Measurements from ENCODE around the gene PERM1. TPM values are rescaled to one million over a fixed set of nuclear protein-coding genes. Genes with fewer than 3 reads are reported as not detected.
A peak's percentile ranks its signal among the peaks of the same experiment; 100 is the strongest.

The PERM1 gene
- total RNA-seq, 1 experiment from 2014 or later, result 0.18 TPM

- Mint-ChIP-seq H3K4me1 (ENCODE audit: low read depth, unreplicated experiment) (no peaks in the 10 kb centered on the region), H3K4me3 (ENCODE audit: unreplicated experiment) (no peak overlapping the region), H3K27ac (ENCODE audit: unreplicated experiment) (no peak overlapping the region), H3K27me3 (ENCODE audit: insufficient read depth, unreplicated experiment) (peaks cover 3% of the 10 kb centered on the region), H3K9me3 (ENCODE audit: unreplicated experiment) (no peaks in the 10 kb centered on the region), H3K36me3 (ENCODE audit: insufficient read depth, unreplicated experiment) (peaks cover 28% of the 10 kb centered on the region)
- no TSS peak for BruUV-seq (replicated peaks)
- H3K36me3 ChIP-seq (ENCODE audit: control insufficient read depth, insufficient read depth, low read length), result no peaks in the 10 kb centered on the region; the same call in 1 of the 2 replicates
- DNase-seq, result no peak
- peaks cover 4% of the 10 kb centered on the region; the same call in 1 of the 2 replicates for H3K27me3 ChIP-seq (replicated peaks; ENCODE audit: control insufficient read depth, insufficient read depth, low read length)
- no peaks in the 10 kb centered on the region for H3K9me3 ChIP-seq
- peaks cover 20% of the 10 kb centered on the region for H3K4me1 ChIP-seq
- peak overlapping the region; percentile 31 for H3K4me3 ChIP-seq (ENCODE audit: low read depth, low read length)
- intact Hi-C loops (cut with micrococcal nuclease; ENCODE audit: unreplicated experiment), result no loop called here
- POLR2A ChIA-PET, result no interaction called here
- TF ChIP-seq CTCF (IDR thresholded peaks at IDR 0.05; ENCODE audit: insufficient read depth in 1 of 2, low read depth in 1 of 2, low read length in 1 of 2, severe bottlenecking in 1 of 2, unreplicated experiment in 1 of 2), result no peak
- CTCF ChIA-PET, result interaction anchor here (0.5 to 1.4 kb wide), 5 partner anchors 9 to 428 kb away, joined by 3 to 4 read pairs (median 4); no protein-coding TSS in a partner anchor
These were observed 39.5 kb downstream of the PERM1 start for GRCh38 chr1:942411-942821.

- ChIA-PET CTCF (interaction anchor here (0.6 to 1.4 kb wide), 3 partner anchors 8 to 429 kb away, joined by 3 to 4 read pairs (median 4); no protein-coding TSS in a partner anchor), POLR2A (no interaction called here)
- peaks cover 20% of the 10 kb centered on the region for H3K4me1 ChIP-seq
- no peaks in the 10 kb centered on the region for H3K9me3 ChIP-seq
- TF ChIP-seq CTCF (IDR thresholded peaks at IDR 0.05; ENCODE audit: insufficient read depth in 1 of 2, low read depth in 1 of 2, low read length in 1 of 2, severe bottlenecking in 1 of 2, unreplicated experiment in 1 of 2), result no peak
- Mint-ChIP-seq H3K36me3 (ENCODE audit: insufficient read depth, unreplicated experiment) (peaks cover 28% of the 10 kb centered on the region), H3K4me1 (ENCODE audit: low read depth, unreplicated experiment) (no peaks in the 10 kb centered on the region), H3K27me3 (ENCODE audit: insufficient read depth, unreplicated experiment) (peaks cover 3% of the 10 kb centered on the region), H3K4me3 (ENCODE audit: unreplicated experiment) (peak overlapping the region; percentile 68), H3K27ac (ENCODE audit: unreplicated experiment) (no peak overlapping the region), H3K9me3 (ENCODE audit: unreplicated experiment) (no peaks in the 10 kb centered on the region)
- no TSS peak for BruUV-seq (replicated peaks)
- intact Hi-C loops (cut with micrococcal nuclease; ENCODE audit: unreplicated experiment), result no loop called here
- peak overlapping the region; percentile 31 for H3K4me3 ChIP-seq (ENCODE audit: low read depth, low read length)
- peak; percentile 65 to 70 for DNase-seq
- H3K36me3 ChIP-seq (ENCODE audit: control insufficient read depth, insufficient read depth, low read length), result no peaks in the 10 kb centered on the region
- peaks cover 4% of the 10 kb centered on the region; the same call in 1 of the 2 replicates for H3K27me3 ChIP-seq (replicated peaks; ENCODE audit: control insufficient read depth, insufficient read depth, low read length)
These were observed 40.1 kb downstream of the PERM1 start for GRCh38 chr1:941588-942383.

GRCh38 chr1:941015-941587 is 40.8 kb downstream of the PERM1 start:
- peaks cover 4% of the 10 kb centered on the region; the same call in 1 of the 2 replicates for H3K27me3 ChIP-seq (replicated peaks; ENCODE audit: control insufficient read depth, insufficient read depth, low read length)
- no peaks in the 10 kb centered on the region for H3K9me3 ChIP-seq
- Mint-ChIP-seq H3K36me3 (ENCODE audit: insufficient read depth, unreplicated experiment) (peaks cover 28% of the 10 kb centered on the region), H3K27ac (ENCODE audit: unreplicated experiment) (no peak overlapping the region), H3K9me3 (ENCODE audit: unreplicated experiment) (no peaks in the 10 kb centered on the region), H3K4me3 (ENCODE audit: unreplicated experiment) (peak overlapping the region; percentile 68), H3K27me3 (ENCODE audit: insufficient read depth, unreplicated experiment) (peaks cover 3% of the 10 kb centered on the region), H3K4me1 (ENCODE audit: low read depth, unreplicated experiment) (no peaks in the 10 kb centered on the region)
- DNase-seq, result no peak
- peak overlapping the region; percentile 31 for H3K4me3 ChIP-seq (ENCODE audit: low read depth, low read length)
- peaks cover 20% of the 10 kb centered on the region for H3K4me1 ChIP-seq
- intact Hi-C loops (cut with micrococcal nuclease; ENCODE audit: unreplicated experiment), result no loop called here
- ChIA-PET POLR2A (no interaction called here), CTCF (interaction anchor here (2.1 kb wide), 1 partner anchor 36 kb away, joined by 8 read pairs; no protein-coding TSS in a partner anchor)
- no TSS peak for BruUV-seq (replicated peaks)
- no peaks in the 10 kb centered on the region for H3K36me3 ChIP-seq (ENCODE audit: control insufficient read depth, insufficient read depth, low read length)
- TF ChIP-seq CTCF (IDR thresholded peaks at IDR 0.05; ENCODE audit: insufficient read depth in 1 of 2, low read depth in 1 of 2, low read length in 1 of 2, severe bottlenecking in 1 of 2, unreplicated experiment in 1 of 2), result no peak
